ENCODE data around the gene ATP6V1G1. TPM values are rescaled to one million over a fixed set of nuclear protein-coding genes. Genes with fewer than 3 reads are reported as not detected.

Gene ATP6V1G1
- total RNA-seq, 2 experiments from 2014 or later, result 99.0 to 117 TPM

GRCh38 chr9:114561771-114562170 lies 25.8 kb upstream of the ATP6V1G1 start:
- CTCF ChIA-PET (ENCODE audit: unreplicated experiment), result no interaction called here
- BruUV-seq (replicated peaks), result no TSS peak
- POLR2A ChIA-PET, result no interaction called here

GRCh38 chr9:114565204-114565603 lies 22.4 kb upstream of the ATP6V1G1 start:
- peaks cover 19% of the 10 kb centered on the region; the same call in 1 of the 2 replicates for H3K9me3 ChIP-seq (ENCODE audit: low read length)
- no peak overlapping the region for H3K4me2 ChIP-seq (ENCODE audit: low read length)
- intact Hi-C loops (cut with micrococcal nuclease; ENCODE audit: unreplicated experiment), result no loop called here
- H3K9me2 ChIP-seq (ENCODE audit: insufficient read depth, low read length), result no peaks in the 10 kb centered on the region
- H3K79me2 ChIP-seq (ENCODE audit: insufficient read depth, low read depth, low read length), result no peaks in the 10 kb centered on the region
- no peak for DNase-seq (ENCODE audit: low spot score)
- no peaks in the 10 kb centered on the region; the same call in 1 of the 2 replicates for H3K36me3 ChIP-seq (ENCODE audit: insufficient read depth, low read length)
- POLR2A ChIA-PET, result interaction anchor here (0.5 to 1.3 kb wide), 4 partner anchors 9 to 220 kb away, joined by 3 to 4 read pairs (median 3); partner anchors contain the start of gene ATP6V1G1
- H3K27ac ChIP-seq (ENCODE audit: low read depth, low read length, poor library complexity, severe bottlenecking), result no peak overlapping the region
- no peaks in the 10 kb centered on the region for H4K20me1 ChIP-seq (ENCODE audit: insufficient read depth, low read length)
- no peak overlapping the region for H2AFZ ChIP-seq (ENCODE audit: low read length)
- H3K4me3 ChIP-seq (ENCODE audit: low read depth, low read length, poor library complexity, severe bottlenecking), result no peak overlapping the region
- no peak for TF ChIP-seq CTCF (conservative IDR thresholded peaks at IDR 0.05; ENCODE audit: low read length)
- no peak for TF ChIP-seq EZH2phosphoT487 (IDR thresholded peaks at IDR 0.05; ENCODE audit: borderline replicate concordance, low read depth, low read length)
- CTCF ChIA-PET (ENCODE audit: unreplicated experiment), result no interaction called here
- no TSS peak for BruUV-seq (replicated peaks)
- peaks cover 19% of the 10 kb centered on the region for H3K4me1 ChIP-seq (ENCODE audit: insufficient read depth, low read length, poor library complexity, severe bottlenecking)

More at GRCh38 chr9:114561771-114562170, 25.8 kb upstream of the ATP6V1G1 start:
- TF ChIP-seq EZH2phosphoT487 (IDR thresholded peaks at IDR 0.05; ENCODE audit: borderline replicate concordance, low read depth, low read length), result no peak
- H3K36me3 ChIP-seq (ENCODE audit: insufficient read depth, low read length), result no peaks in the 10 kb centered on the region; the same call in 1 of the 2 replicates
- no peak overlapping the region for H3K4me3 ChIP-seq (ENCODE audit: low read depth, low read length, poor library complexity, severe bottlenecking)
- no peak overlapping the region for H3K4me2 ChIP-seq (ENCODE audit: low read length)
- peaks cover 13% of the 10 kb centered on the region; the same call in 1 of the 2 replicates for H3K9me3 ChIP-seq (ENCODE audit: low read length)
- DNase-seq (ENCODE audit: low spot score), result no peak
- peaks cover 10% of the 10 kb centered on the region for H3K4me1 ChIP-seq (ENCODE audit: insufficient read depth, low read length, poor library complexity, severe bottlenecking)
- no peak overlapping the region for H3K27ac ChIP-seq (ENCODE audit: low read depth, low read length, poor library complexity, severe bottlenecking)
- H3K9me2 ChIP-seq (ENCODE audit: insufficient read depth, low read length), result no peaks in the 10 kb centered on the region
- intact Hi-C loops (cut with micrococcal nuclease; ENCODE audit: unreplicated experiment), result no loop called here
- H2AFZ ChIP-seq (ENCODE audit: low read length), result no peak overlapping the region
- no peaks in the 10 kb centered on the region for H4K20me1 ChIP-seq (ENCODE audit: insufficient read depth, low read length)
- no peaks in the 10 kb centered on the region for H3K79me2 ChIP-seq (ENCODE audit: insufficient read depth, low read depth, low read length)

GRCh38 chr9:114570742-114571141 lies 16.8 kb upstream of the ATP6V1G1 start:
- peaks cover 11% of the 10 kb centered on the region; the same call in 1 of the 2 replicates for H3K9me3 ChIP-seq (ENCODE audit: low read length)
- ChIA-PET POLR2A (interaction anchor here (0.6 to 0.7 kb wide), 2 partner anchors 186 to 1096 kb away, joined by 3 to 5 read pairs; no protein-coding TSS in a partner anchor), CTCF (ENCODE audit: unreplicated experiment) (interaction anchor here (1.1 kb wide), 1 partner anchor 21 kb away, joined by 5 read pairs; no protein-coding TSS in a partner anchor)

More at GRCh38 chr9:114570742-114571141, 16.8 kb upstream of the ATP6V1G1 start:
- Histone ChIP-seq H3K79me2 (ENCODE audit: insufficient read depth, low read depth, low read length) (no peaks in the 10 kb centered on the region), H3K4me3 (ENCODE audit: low read depth, low read length, poor library complexity, severe bottlenecking) (no peak overlapping the region), H3K9me2 (ENCODE audit: insufficient read depth, low read length) (no peaks in the 10 kb centered on the region), H3K4me2 (ENCODE audit: low read length) (peak overlapping the region; percentile 19), H3K4me1 (ENCODE audit: insufficient read depth, low read length, poor library complexity, severe bottlenecking) (peaks cover 58% of the 10 kb centered on the region), H4K20me1 (ENCODE audit: insufficient read depth, low read length) (no peaks in the 10 kb centered on the region), H3K27ac (ENCODE audit: low read depth, low read length, poor library complexity, severe bottlenecking) (no peak overlapping the region), H2AFZ (ENCODE audit: low read length) (no peak overlapping the region), H3K36me3 (ENCODE audit: insufficient read depth, low read length) (no peaks in the 10 kb centered on the region; the same call in 1 of the 2 replicates)
- BruUV-seq (replicated peaks), result no TSS peak
- TF ChIP-seq CTCF (conservative IDR thresholded peaks at IDR 0.05; ENCODE audit: low read length) (no peak), EZH2phosphoT487 (IDR thresholded peaks at IDR 0.05; ENCODE audit: borderline replicate concordance, low read depth, low read length) (no peak)
- intact Hi-C loops (cut with micrococcal nuclease; ENCODE audit: unreplicated experiment), result no loop called here
- DNase-seq (ENCODE audit: low spot score), result peak; percentile 33

All from OCI-LY7 (cell line).